ENCODE data around the gene DNASE2B.

DNA sequence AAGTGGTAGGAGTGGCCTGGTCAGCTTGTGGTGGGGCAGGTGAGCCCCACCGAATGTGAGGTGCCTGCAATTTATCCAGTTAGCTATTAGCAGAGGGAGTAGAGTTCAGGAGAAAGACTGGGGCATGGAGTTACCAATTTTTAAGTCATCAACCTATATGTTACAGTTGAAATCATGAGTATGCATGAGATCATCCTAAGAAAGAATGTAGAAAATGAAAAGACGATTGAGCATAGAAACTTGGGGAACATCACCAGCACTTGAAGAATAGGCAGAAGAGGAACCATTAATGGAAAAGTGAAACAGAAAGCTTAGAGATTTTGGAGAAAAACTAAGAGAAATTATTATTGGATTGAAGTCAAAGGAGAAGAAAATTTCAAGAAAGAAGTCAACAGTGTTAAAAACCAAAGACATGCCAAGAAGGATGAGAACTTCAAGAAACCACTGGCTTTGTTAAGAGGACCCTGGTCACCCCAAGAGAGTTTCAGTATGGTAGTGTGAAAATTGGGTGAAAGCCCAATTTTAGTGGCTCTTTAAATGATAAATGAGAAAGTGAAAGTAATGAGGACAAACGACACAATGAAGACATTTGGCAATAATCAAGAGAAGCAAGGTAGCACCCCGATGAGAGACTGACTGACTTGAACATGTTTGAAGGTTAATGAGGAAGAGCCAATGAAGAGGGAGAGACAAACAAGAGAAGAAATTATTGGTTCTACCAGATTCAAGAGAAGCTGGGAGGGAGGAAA is 36.7 kb downstream of the DNASE2B start:
- TF ChIP-seq, protein P1, sequence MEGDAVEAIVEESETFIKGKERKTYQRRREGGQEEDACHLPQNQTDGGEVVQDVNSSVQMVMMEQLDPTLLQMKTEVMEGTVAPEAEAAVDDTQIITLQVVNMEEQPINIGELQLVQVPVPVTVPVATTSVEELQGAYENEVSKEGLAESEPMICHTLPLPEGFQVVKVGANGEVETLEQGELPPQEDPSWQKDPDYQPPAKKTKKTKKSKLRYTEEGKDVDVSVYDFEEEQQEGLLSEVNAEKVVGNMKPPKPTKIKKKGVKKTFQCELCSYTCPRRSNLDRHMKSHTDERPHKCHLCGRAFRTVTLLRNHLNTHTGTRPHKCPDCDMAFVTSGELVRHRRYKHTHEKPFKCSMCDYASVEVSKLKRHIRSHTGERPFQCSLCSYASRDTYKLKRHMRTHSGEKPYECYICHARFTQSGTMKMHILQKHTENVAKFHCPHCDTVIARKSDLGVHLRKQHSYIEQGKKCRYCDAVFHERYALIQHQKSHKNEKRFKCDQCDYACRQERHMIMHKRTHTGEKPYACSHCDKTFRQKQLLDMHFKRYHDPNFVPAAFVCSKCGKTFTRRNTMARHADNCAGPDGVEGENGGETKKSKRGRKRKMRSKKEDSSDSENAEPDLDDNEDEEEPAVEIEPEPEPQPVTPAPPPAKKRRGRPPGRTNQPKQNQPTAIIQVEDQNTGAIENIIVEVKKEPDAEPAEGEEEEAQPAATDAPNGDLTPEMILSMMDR (conservative IDR thresholded peaks at IDR 0.05; ENCODE audit: low read depth, low read length), result no peak
- TF ChIP-seq EZH2phosphoT487 (IDR thresholded peaks at IDR 0.05; ENCODE audit: borderline replicate concordance, low read length), result no peak
